ENCODE measurements around the gene TNNT1. TPM values are rescaled to one million over a fixed set of nuclear protein-coding genes. Genes with fewer than 3 reads are reported as not detected.
A peak's percentile ranks its signal among the peaks of the same experiment; 100 is the strongest.

Gene TNNT1
- total RNA-seq, 1 donor from 2014 or later, result 2.8 TPM

DNA sequence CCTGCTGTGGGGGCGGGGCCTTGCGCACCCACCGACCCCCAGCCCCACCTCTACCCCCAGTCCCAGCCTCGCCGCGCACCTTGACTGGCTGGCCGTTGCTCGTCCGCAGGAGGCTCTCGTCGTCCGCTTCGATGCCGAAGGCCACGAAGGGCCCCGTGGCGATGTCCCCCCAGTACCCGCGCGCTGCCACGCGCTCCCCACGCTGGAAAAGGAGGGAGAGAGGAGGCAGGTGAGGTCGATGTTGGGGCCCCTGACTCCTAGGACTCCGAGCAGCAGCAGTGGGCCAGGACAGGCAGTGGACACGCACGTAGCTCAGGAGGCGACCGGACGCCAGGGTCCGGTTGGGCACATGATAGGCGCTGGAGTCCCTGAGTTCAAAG, 12.0 kb upstream of the TNNT1 start:
- H3K27ac Mint-ChIP-seq (ENCODE audit: unreplicated experiment), result no peak overlapping the region
- DNase-seq (ENCODE audit: low spot score), result no peak
- H3K27me3 Mint-ChIP-seq (ENCODE audit: unreplicated experiment), result peaks cover 11% of the 10 kb centered on the region
- TF ChIP-seq, protein P1, sequence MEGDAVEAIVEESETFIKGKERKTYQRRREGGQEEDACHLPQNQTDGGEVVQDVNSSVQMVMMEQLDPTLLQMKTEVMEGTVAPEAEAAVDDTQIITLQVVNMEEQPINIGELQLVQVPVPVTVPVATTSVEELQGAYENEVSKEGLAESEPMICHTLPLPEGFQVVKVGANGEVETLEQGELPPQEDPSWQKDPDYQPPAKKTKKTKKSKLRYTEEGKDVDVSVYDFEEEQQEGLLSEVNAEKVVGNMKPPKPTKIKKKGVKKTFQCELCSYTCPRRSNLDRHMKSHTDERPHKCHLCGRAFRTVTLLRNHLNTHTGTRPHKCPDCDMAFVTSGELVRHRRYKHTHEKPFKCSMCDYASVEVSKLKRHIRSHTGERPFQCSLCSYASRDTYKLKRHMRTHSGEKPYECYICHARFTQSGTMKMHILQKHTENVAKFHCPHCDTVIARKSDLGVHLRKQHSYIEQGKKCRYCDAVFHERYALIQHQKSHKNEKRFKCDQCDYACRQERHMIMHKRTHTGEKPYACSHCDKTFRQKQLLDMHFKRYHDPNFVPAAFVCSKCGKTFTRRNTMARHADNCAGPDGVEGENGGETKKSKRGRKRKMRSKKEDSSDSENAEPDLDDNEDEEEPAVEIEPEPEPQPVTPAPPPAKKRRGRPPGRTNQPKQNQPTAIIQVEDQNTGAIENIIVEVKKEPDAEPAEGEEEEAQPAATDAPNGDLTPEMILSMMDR (IDR thresholded peaks at IDR 0.05; ENCODE audit: unreplicated experiment), result no peak
- no peaks in the 10 kb centered on the region for H3K4me1 Mint-ChIP-seq (ENCODE audit: unreplicated experiment)
- H3K9me3 Mint-ChIP-seq (ENCODE audit: unreplicated experiment), result no peaks in the 10 kb centered on the region
- H3K4me3 Mint-ChIP-seq (ENCODE audit: unreplicated experiment), result no peak overlapping the region
- no peaks in the 10 kb centered on the region for H3K36me3 Mint-ChIP-seq (ENCODE audit: low read depth, unreplicated experiment)

DNA sequence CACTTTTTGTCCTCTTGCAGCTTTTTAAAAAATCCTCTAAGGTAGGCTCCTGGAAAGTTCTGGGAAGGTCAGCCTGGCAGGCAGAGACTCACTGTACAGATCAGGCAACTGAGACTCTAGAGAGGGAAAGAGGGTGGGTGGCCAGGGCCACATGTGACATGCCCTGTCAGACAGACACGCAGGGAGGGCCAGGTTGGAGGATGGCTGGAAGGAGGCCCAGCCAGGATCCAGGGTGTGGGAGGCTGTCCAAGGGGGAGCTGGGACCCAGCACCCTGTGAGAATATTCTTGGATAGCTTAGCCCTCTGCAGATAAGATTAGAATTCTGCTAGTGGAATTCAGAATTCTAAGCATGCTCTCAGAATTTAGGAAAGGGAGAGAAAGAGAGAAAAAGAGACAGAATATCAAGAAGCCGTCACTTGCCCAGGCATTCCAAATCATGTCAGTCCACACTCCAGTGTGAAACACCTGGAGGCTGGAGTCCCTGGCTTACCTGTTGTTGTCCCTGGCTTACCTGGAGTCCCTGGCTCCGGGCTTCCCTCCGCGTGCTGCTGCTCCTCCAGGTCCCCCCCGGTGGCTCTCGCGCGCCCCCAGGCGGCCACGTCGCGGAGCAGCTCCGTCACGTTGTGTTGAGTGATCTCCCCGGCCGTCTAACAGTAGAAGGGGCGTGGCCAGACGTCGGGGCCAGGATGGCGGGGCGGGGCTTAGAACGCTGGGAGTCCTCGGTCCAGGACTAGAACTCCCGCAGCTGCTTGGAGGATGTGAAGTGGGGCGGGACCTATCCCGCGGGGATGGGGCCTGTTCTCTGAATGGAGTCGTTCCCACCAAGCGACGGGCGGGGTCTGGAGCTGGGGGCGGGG, 11.4 kb upstream of the TNNT1 start:
- H3K4me1 Mint-ChIP-seq (ENCODE audit: unreplicated experiment), result no peaks in the 10 kb centered on the region
- no peaks in the 10 kb centered on the region for H3K9me3 Mint-ChIP-seq (ENCODE audit: unreplicated experiment)
- peaks cover 10% of the 10 kb centered on the region for H3K27me3 Mint-ChIP-seq (ENCODE audit: unreplicated experiment)
- peak; percentile 95 for DNase-seq (ENCODE audit: low spot score)
- H3K27ac Mint-ChIP-seq (ENCODE audit: unreplicated experiment), result no peak overlapping the region
- TF ChIP-seq, protein P1 (IDR thresholded peaks at IDR 0.05; ENCODE audit: unreplicated experiment), result peak; percentile 85
- H3K36me3 Mint-ChIP-seq (ENCODE audit: low read depth, unreplicated experiment), result no peaks in the 10 kb centered on the region
- H3K4me3 Mint-ChIP-seq (ENCODE audit: unreplicated experiment), result peak overlapping the region; percentile 37

DNA sequence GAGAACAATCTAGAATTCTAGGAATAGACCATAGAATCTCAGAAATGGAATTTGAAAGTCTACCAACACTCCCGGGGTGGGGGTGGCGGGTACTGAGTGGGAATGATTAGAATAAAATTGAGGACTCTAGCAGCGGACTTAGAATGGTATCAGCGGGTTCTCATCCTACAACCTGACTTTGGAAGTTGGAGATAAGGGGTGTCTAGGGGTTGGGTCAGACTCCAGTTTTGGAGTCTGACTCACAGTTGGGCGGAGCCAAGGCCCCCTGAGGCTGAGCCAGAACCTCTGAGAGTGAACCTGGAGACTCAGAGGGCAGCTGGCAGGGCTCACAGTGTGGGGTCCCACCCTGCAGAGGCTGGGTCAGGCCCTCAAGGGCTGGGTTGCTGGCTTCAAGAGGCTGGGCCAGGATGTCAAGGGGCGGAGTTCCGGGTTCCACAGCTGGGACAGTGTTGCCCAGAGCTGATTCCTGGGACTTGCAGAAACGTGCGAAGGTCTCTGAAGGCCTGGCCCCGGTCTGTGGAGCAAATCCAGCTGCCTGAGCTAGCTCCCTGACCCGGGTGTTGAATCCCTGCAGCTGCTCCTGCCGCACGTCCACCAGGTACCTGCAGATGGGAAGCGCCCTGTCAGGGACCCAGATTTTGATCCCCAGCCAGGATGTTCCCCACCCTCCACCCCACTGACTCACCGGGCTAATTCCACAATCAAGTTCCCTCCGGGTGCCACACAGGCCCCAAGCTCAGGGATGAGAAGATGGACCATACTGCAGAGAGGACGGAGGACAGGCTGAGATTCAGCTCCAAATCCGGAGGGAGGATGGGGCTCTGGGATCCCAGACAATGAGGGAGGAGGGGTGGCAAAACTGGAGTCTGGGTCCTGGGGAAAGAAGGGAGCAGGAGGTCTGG, 10.1 kb upstream of the TNNT1 start:
- Mint-ChIP-seq H3K27me3 (ENCODE audit: unreplicated experiment) (peaks cover 10% of the 10 kb centered on the region), H3K4me1 (ENCODE audit: unreplicated experiment) (peaks cover 4% of the 10 kb centered on the region), H3K4me3 (ENCODE audit: unreplicated experiment) (no peak overlapping the region), H3K9me3 (ENCODE audit: unreplicated experiment) (no peaks in the 10 kb centered on the region), H3K27ac (ENCODE audit: unreplicated experiment) (no peak overlapping the region), H3K36me3 (ENCODE audit: low read depth, unreplicated experiment) (peaks cover 6% of the 10 kb centered on the region)
- no peak for DNase-seq (ENCODE audit: low spot score)
- TF ChIP-seq, protein P1 (IDR thresholded peaks at IDR 0.05; ENCODE audit: unreplicated experiment), result no peak

DNA sequence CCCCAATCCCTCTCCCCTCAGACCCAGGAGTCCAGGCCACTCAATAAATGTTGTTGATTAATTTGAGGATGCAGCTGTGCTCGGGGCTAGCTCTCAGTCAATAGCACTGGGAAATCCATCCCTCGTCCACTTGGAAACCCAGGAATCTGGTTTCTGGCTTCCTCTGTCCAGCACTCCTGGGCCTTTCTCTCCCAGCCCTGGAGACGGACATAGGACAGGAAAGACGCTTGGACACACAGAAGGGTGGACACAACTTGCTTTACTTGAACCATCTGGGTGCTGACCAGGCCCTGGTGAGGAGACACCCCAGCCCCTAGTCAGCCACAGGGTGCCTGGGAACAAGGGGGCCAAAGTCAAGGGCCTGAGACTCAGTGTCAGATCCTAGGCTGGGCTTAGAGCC, 9.4 kb upstream of the TNNT1 start:
- DNase-seq (ENCODE audit: low spot score), result no peak
- TF ChIP-seq, protein P1 (IDR thresholded peaks at IDR 0.05; ENCODE audit: unreplicated experiment), result no peak
- Mint-ChIP-seq H3K4me1 (ENCODE audit: unreplicated experiment) (peaks cover 9% of the 10 kb centered on the region), H3K27ac (ENCODE audit: unreplicated experiment) (no peak overlapping the region), H3K36me3 (ENCODE audit: low read depth, unreplicated experiment) (peaks cover 11% of the 10 kb centered on the region), H3K4me3 (ENCODE audit: unreplicated experiment) (no peak overlapping the region), H3K27me3 (ENCODE audit: unreplicated experiment) (peaks cover 14% of the 10 kb centered on the region), H3K9me3 (ENCODE audit: unreplicated experiment) (no peaks in the 10 kb centered on the region)

All from endothelial cell (in vitro differentiated cells).